Heart left ventricle (tissue), 13 donors: ENCODE data around the gene HS3ST6.

ENCODE experiments used
- CTCF ChIP-seq, 12 donors: fragments of 200-600 bp; sonication (generic) in 4 of 12; IDR thresholded peaks; one replicate each; pipeline versions ENCODE4 v1.5.0 to v1.8.0; 2018 to 2022; ENCODE audit warnings: antibody characterized with exemption in 12 of 12, mild to moderate bottlenecking in 5 of 12
- POLR2A ChIP-seq, 2 donors: fragments of 450-650 bp; IDR thresholded peaks; one replicate each; pipeline ENCODE4 v1.6.1; 2017; ENCODE audit warnings: antibody characterized with exemption in 2 of 2, mild to moderate bottlenecking in 2 of 2, moderate library complexity in 2 of 2
- donor health status: ischemic (EF 13 %, LVEDD 7.1; RV severe dilation, severe dysfunction).
- donor health status: DM: no; HTN: yes; CAD: no.
- donor health status: DM: no; HTN: no; CAD: no.
- donor health status: ischemic (EF 25% LVEDD 6.9; RV normal size, moderate dysfunction).
- donor health status: ischemic (EF 25% LVEDD 5.7; RV mildly dilated, moderate dysfunction).
- donor health status: ischemic (EF 35%, LVEDD 5.7; RV mildly dilated, moderate dysfunction).
- donor health status: nonischemic (EF 11% LVEDD 7.7; RV severe dilation, severe dysfunction).
- donor health status: DM: yes; HTN: yes; CAD: no.
- donor health status: PGD.
- donor health status: ischemic (EF 29% LVEDD 5.4; RV normal size, mild dysfunction).
- donor health status: nonischemic (EF 23%, LVEDD 6.1; RV moderate dilation, normal function).

DNA sequence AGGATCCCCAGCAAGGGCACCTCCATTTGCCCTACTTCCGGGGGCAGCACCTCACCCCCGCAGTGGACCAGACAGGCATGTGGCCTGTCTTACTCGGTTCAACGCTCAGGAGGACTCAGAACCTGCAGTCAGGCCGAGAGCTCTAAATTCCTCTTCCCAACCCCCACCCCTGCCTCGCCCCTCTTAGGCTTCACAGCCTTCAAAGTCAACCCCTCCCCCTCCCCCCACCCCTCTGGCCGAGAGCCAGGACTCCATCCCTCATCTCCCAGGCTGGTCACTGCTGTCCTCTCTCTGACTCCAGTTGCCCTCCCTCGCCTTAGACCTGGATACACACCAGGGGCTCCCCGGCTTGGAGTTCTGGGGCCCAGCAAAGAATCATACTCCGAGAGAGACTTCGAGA lies 8.1 kb upstream of the HS3ST6 start:
- no peak for TF ChIP-seq POLR2A (IDR thresholded peaks at IDR 0.05)
- no peak for TF ChIP-seq CTCF (IDR thresholded peaks at IDR 0.05)
